NOMO-1 treated with DMSO at 0.1 percent for 48 hours (cell line): ENCODE data around the gene REV1.
"Not testable (repeated sequence)": the region's sequence is repeated elsewhere in the genome, so short reads cannot be mapped to it uniquely, and the experiment has no call there.

Experiments used
- DNase-seq: peaks from one replicate; lab custom pipeline; 2025; ENCODE audit not compliant: unreplicated experiment; lab: John Stamatoyannopoulos, UW

The REV1 gene

GRCh38 chr2:99404797-99405669 lies 84.8 kb downstream of the REV1 start:
- no peak for DNase-seq

GRCh38 chr2:99404039-99404796 lies 85.6 kb downstream of the REV1 start:
- DNase-seq = no peak

GRCh38 chr2:99403524-99403923 lies 86.3 kb downstream of the REV1 start:
- no peak for DNase-seq

GRCh38 chr2:99403084-99403483 lies 86.7 kb downstream of the REV1 start:
- no peak for DNase-seq

GRCh38 chr2:99401841-99402240 lies 88.0 kb downstream of the REV1 start:
- no peak for DNase-seq

- DNase-seq = no peak
Observed at GRCh38 chr2:99399795-99400194, 90.0 kb downstream of the REV1 start.

GRCh38 chr2:99399063-99399462 lies 90.8 kb downstream of the REV1 start:
- no peak for DNase-seq

GRCh38 chr2:99398303-99398702 lies 91.5 kb downstream of the REV1 start:
- DNase-seq = no peak

- no peak for DNase-seq
Observed at GRCh38 chr2:99397266-99397920, 92.4 kb downstream of the REV1 start.

- DNase-seq = no peak
Observed at GRCh38 chr2:99395589-99396130, 94.2 kb downstream of the REV1 start.

- no peak for DNase-seq
Observed at GRCh38 chr2:99389946-99390345, 99.9 kb downstream of the REV1 start.

- no peak for DNase-seq
Observed at GRCh38 chr2:99389371-99389770, 100.4 kb downstream of the REV1 start.

- DNase-seq = no peak
Observed at GRCh38 chr2:99388892-99389291, 100.9 kb downstream of the REV1 start.

- DNase-seq = no peak
Observed at GRCh38 chr2:99386011-99386410, 103.8 kb downstream of the REV1 start.

GRCh38 chr2:99382143-99382542 lies 107.7 kb downstream of the REV1 start:
- DNase-seq = no peak

- no peak for DNase-seq
Observed at GRCh38 chr2:99380376-99381010, 109.3 kb downstream of the REV1 start.

- DNase-seq = no peak
Observed at GRCh38 chr2:99377879-99378278, 111.9 kb downstream of the REV1 start.

GRCh38 chr2:99376254-99376864 lies 113.5 kb downstream of the REV1 start:
- no peak for DNase-seq

- no peak for DNase-seq
Observed at GRCh38 chr2:99374747-99375146, 115.1 kb downstream of the REV1 start.

- DNase-seq = no peak
Observed at GRCh38 chr2:99373144-99373543, 116.7 kb downstream of the REV1 start.

- DNase-seq = not testable (repeated sequence)
Observed at GRCh38 chr2:99368854-99369253, 121.0 kb downstream of the REV1 start.
